HL-60/S4 treated with retinoic acid at 250 ng/mL for 4 days and 3 days (cell line): ENCODE measurements around the gene ZNF277.

Experiments
- in situ Hi-C: fragments of 300-500 bp; cut with MboI; formaldehyde crosslinking; loops from 2 replicates; pipeline ENCODE4 v1.7.0; 2022; ENCODE audit warnings: low sequenced_read_pairs

Gene ZNF277

DNA sequence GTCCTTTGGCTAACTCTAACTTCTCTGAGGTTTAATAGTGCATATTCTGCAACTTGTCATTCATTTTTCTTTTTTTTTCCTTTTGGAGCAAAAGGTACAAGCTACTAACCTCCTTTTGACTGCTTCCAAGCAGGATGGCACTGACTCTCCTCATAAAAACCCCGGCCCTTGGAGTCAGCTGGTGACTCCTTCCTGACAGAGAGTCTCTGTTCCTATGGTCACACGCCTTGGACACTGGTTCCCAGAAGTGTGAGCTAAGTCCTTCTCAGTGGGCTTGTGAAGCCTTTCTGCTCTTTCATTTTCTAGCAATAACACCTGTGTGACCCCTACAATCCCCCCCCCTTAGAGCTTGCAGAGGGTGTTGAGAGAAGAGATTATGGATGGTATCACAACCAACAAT lies 22.0 kb upstream of the ZNF277 start:
- in situ Hi-C loops: no loop called here

- in situ Hi-C loops: no loop called here
These were observed 21.3 kb upstream of the ZNF277 start for GRCh38 chr7:112185005-112185834.

- in situ Hi-C loops: no loop called here
These were observed 20.2 kb upstream of the ZNF277 start for GRCh38 chr7:112186300-112186699.

DNA sequence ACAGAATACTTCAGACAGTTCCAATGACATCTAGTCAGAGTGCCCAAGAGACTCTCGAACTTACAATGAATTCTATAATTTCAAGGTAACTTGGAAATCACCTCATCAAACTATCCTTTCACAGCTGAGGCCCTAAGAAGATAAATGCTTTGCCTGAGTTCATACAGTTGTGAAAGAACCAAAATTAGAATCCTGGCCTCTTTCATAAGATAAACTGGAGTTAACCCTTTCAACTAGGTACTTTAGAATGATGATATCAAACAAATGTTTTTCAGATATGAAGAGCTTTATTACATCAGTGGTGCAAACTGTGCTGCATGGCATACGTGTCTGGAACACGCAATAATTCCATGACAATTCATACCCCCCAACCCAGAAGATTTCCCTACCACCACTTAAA lies 18.2 kb upstream of the ZNF277 start:
- in situ Hi-C loops: no loop called here

- in situ Hi-C loops: no loop called here
These were observed 16.8 kb upstream of the ZNF277 start for GRCh38 chr7:112189691-112190090.

DNA sequence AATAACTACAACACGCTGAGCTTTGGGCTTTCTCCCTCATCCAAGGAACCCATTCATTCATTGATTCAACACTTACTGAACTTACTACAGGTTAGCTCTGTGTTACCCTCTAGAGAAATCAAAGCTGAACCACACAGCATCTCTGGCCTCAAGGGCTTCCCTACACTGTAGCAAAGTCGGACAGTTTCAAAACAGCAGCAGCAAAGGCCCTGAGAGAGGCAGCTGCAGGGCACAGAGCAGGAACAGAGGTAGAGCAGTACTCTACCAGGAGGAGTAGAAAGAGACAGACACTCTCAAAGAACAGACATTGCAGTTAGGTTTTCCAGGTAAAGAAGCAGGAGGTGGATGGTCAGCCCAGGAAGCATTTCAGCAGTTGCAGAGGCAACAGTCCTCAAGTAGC lies 16.4 kb upstream of the ZNF277 start:
- in situ Hi-C loops: no loop called here

- in situ Hi-C loops: no loop called here
These were observed 14.0 kb upstream of the ZNF277 start for GRCh38 chr7:112192236-112193154.

- in situ Hi-C loops: no loop called here
These were observed 12.5 kb upstream of the ZNF277 start for GRCh38 chr7:112193915-112194502.

DNA sequence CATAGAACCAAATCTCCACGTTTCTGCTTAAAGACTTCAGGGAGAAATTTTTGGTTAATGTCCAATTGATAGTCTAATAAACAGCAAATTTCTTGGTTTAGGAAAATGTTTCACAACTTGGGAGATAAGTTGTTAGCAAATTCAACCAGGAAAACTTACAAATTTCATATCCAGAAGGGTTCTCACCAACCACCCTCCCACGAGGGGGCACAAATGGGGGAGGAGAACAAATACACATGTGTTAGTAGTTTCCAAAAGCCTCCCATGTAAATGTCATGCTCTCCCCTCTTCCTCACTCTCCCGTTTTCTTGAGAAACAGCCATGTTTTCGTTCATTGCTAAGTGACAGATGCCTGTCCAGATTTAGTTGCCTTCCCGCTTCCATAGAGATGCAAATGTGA lies 10.8 kb upstream of the ZNF277 start:
- in situ Hi-C loops: no loop called here

DNA sequence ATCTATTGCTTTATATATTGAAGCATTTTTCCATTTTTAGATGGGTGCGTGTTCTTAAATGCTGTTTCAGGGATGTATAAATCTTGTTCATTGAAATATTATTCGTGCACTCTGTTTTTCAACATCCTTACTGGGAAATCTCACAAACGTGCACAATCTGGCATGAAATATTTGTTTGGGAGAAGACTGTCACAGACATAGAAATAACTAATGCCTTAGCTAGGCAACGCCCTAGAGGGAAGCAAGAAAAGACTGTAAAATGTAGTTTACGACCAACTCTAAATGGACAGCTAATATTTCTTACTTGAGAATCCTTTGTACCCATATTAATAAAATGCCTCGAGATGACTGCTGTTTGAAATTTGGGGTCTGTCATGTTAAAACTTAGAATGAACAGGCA lies 9.2 kb upstream of the ZNF277 start:
- in situ Hi-C loops: no loop called here

- in situ Hi-C loops: no loop called here
These were observed 7.3 kb upstream of the ZNF277 start for GRCh38 chr7:112199035-112199655.

- in situ Hi-C loops: no loop called here
These were observed 6.8 kb upstream of the ZNF277 start for GRCh38 chr7:112199672-112200071.

DNA sequence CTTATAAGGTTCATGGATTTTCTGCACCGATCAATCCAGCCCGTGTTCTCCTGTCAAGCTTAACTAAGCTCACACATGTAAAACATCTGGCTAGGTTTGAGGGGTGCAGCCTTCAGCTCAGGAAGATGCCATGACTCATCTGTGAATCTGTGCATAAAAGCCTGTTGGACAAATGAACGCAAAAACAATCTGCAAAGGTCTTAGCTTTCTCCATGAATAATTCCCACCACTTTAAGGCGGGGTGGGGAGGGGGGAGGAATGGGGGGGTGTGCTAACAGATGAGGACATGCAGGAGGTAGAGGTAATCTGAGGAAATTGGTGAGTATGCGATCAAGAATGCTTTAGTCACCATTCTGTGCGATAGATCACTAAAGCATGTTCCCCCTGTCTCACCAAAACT lies 5.1 kb upstream of the ZNF277 start:
- in situ Hi-C loops: no loop called here

- in situ Hi-C loops: no loop called here
These were observed 4.7 kb upstream of the ZNF277 start for GRCh38 chr7:112201839-112202238.

GRCh38 chr7:112202816-112203215 lies 3.7 kb upstream of the ZNF277 start:
- in situ Hi-C loops: no loop called here

DNA sequence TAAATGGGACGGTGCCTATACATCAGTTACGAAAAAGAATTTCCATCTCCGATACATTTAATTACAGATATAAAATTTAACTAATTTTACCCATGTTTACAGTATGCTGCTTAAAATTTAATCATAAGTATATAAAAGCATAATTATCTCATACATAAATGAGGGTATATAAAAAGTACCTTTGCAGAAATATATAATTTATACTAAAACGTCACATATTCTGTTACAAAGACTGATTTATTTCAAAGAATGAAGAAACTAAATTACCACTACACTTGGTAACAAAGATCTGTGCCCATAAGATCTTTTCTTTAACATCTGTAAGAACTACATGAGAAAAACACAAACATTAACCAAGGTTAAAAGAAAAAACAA lies 3.1 kb upstream of the ZNF277 start:
- in situ Hi-C loops: no loop called here

DNA sequence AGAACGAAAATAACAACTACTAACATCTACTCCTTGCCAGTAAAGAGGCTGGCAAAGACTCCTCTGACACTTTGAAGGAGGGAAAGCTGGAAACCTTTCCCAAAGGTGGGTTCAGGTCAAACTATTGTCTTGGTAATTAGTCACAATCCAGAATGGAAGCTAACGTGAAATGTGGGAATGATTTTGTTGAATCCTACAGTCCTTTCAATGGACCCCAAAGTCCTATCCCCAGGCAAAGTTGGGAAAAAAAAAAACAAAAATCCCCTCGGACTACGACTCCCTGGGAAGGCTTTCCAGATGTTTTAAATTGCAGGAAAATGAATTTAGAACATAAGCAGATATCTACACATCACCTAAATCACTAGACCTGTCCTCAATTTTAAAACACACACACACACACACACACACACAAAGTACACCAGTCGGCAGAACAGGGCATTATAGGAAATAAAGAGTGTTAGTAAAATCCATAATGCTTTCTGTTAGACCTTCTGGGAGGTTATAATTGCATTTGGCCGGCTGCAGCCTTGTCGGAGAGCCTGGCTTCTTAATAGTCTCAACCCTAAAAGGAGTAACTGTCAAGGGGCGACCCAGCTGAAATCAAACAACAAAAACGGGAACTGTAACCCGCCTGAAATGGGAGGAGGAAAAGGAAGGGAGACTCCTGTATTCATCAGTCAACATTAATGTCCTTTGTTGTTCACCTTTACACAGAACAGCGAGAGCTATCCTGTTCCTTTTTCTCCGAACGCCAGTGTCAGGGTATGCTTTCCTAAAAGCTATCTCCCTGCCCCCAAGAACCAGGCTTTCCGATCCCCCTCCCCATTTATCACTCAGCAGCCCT lies 1.8 kb upstream of the ZNF277 start:
- in situ Hi-C loops: no loop called here

DNA sequence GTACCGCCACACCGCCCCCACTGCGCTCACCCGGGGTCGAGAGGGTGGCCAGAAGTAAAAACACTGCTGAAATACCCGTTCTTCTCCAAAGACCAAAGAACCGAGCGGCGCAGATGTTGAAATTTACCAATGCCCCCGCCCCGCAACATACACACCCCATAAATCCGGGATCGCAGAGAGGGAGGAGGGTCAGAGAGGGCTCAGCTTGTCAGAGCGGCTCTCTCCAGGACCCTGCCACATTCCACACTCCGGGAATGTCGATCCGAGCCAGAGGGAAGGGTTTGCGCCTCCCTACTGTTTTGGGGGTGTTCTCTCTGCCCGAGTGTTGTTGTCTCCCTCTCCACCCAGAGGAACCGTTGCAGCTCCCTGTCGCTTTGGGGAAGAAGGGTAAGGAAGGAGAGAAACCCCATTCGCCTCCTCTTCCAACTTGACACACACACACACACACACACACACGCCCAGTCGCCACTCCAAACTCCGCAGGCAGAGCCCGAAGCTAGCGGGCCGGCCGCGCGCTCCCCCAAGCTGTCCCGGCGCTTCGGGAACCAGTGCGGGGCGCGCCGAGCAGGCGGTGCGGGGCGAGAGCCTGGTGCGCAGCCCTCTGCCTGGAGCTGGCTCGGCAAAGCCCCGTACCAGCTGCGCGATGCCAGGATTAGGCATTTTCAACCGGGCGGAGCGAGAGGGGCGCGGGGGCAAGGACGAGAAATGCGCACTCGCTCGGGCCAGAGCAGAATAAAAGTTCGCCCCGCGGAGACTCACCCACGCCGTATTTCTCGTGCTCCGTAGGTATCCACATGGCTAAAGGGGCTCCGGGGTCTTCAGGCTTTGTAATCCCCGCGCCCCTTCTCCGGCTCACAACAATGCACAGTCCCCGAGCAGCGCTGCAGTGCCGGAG lies 905 bp upstream of the ZNF277 start:
- in situ Hi-C loops: no loop called here

- in situ Hi-C loops: no loop called here
These were observed 597 bp downstream of the ZNF277 start for GRCh38 chr7:112206991-112207592.
